IPS-15b (cell line): ENCODE data around the gene FRS2.

Experiments
- H3K27me3 ChIP-seq: one replicate; pipeline ENCODE4 v1.6.1; 2013; ENCODE audit warnings: low read length; ENCODE audit not compliant: control insufficient read depth, insufficient read depth
- H3K36me3 ChIP-seq: one replicate; pipeline ENCODE4 v1.6.1; 2013; ENCODE audit warnings: low read length; ENCODE audit not compliant: control insufficient read depth, insufficient read depth
- H3K4me1 ChIP-seq: one replicate; pipeline ENCODE4 v1.6.1; 2013; ENCODE audit warnings: mild to moderate bottlenecking, low read length; ENCODE audit not compliant: control insufficient read depth, insufficient read depth
- H3K4me3 ChIP-seq: one replicate; pipeline ENCODE4 v1.5.1; 2013; ENCODE audit warnings: low read depth, low read length
- H3K9ac ChIP-seq: one replicate; pipeline ENCODE4 v1.6.1; 2013; ENCODE audit warnings: low read depth, mild to moderate bottlenecking, low read length
- H3K9me3 ChIP-seq: one replicate; pipeline ENCODE4 v1.6.1; 2013; ENCODE audit warnings: mild to moderate bottlenecking, low read length; ENCODE audit not compliant: control insufficient read depth, insufficient read depth

Gene FRS2

GRCh38 chr12:69470189-69471075 lies at the start of gene FRS2:
TSS of gene FRS2 (plus strand) at chr12:69470388. CDS start at chr12:69569031, 98,643 bp downstream.
- Histone ChIP-seq H3K9me3 (no peaks in the 10 kb centered on the region), H3K4me1 (peaks cover 29% of the 10 kb centered on the region), H3K9ac (peak within 1 kb of the TSS; percentile 79), H3K36me3 (no peaks in the 10 kb centered on the region), H3K27me3 (no peaks in the 10 kb centered on the region), H3K4me3 (peak within 1 kb of the TSS; percentile 92)

GRCh38 chr12:69421548-69421947 lies 48.6 kb upstream of the FRS2 start:
- no peak overlapping the region for H3K9ac ChIP-seq
- H3K27me3 ChIP-seq: no peaks in the 10 kb centered on the region
- no peaks in the 10 kb centered on the region for H3K9me3 ChIP-seq
- H3K4me3 ChIP-seq: no peak overlapping the region
- no peaks in the 10 kb centered on the region for H3K4me1 ChIP-seq
- H3K36me3 ChIP-seq: no peaks in the 10 kb centered on the region

- H3K4me3 ChIP-seq: no peak overlapping the region
- no peaks in the 10 kb centered on the region for H3K4me1 ChIP-seq
- no peaks in the 10 kb centered on the region for H3K27me3 ChIP-seq
- no peaks in the 10 kb centered on the region for H3K9me3 ChIP-seq
- no peak overlapping the region for H3K9ac ChIP-seq
- H3K36me3 ChIP-seq: no peaks in the 10 kb centered on the region
These were observed 46.9 kb upstream of the FRS2 start for GRCh38 chr12:69423037-69423905.

GRCh38 chr12:69425417-69425816 lies 44.8 kb upstream of the FRS2 start:
- H3K9ac ChIP-seq: no peak overlapping the region
- H3K4me3 ChIP-seq: no peak overlapping the region

GRCh38 chr12:69428351-69429073 lies 41.7 kb upstream of the FRS2 start:
- H3K9me3 ChIP-seq: no peaks in the 10 kb centered on the region
- H3K9ac ChIP-seq: no peak overlapping the region
- H3K4me3 ChIP-seq: no peak overlapping the region
- H3K27me3 ChIP-seq: no peaks in the 10 kb centered on the region
- no peaks in the 10 kb centered on the region for H3K4me1 ChIP-seq
- no peaks in the 10 kb centered on the region for H3K36me3 ChIP-seq

More at GRCh38 chr12:69425417-69425816, 44.8 kb upstream of the FRS2 start:
- H3K27me3 ChIP-seq: no peaks in the 10 kb centered on the region
- no peaks in the 10 kb centered on the region for H3K9me3 ChIP-seq
- no peaks in the 10 kb centered on the region for H3K36me3 ChIP-seq
- H3K4me1 ChIP-seq: no peaks in the 10 kb centered on the region

- H3K4me1 ChIP-seq: no peaks in the 10 kb centered on the region
- no peaks in the 10 kb centered on the region for H3K36me3 ChIP-seq
- H3K9ac ChIP-seq: no peak overlapping the region
- H3K27me3 ChIP-seq: no peaks in the 10 kb centered on the region
- no peaks in the 10 kb centered on the region for H3K9me3 ChIP-seq
- no peak overlapping the region for H3K4me3 ChIP-seq
These were observed 39.1 kb upstream of the FRS2 start for GRCh38 chr12:69430942-69431590.

- H3K9ac ChIP-seq: no peak overlapping the region
- H3K4me3 ChIP-seq: no peak overlapping the region
- H3K9me3 ChIP-seq: no peaks in the 10 kb centered on the region
- no peaks in the 10 kb centered on the region for H3K36me3 ChIP-seq
- H3K27me3 ChIP-seq: no peaks in the 10 kb centered on the region
- no peaks in the 10 kb centered on the region for H3K4me1 ChIP-seq
These were observed 38.5 kb upstream of the FRS2 start for GRCh38 chr12:69431591-69432222.

- H3K4me3 ChIP-seq: no peak overlapping the region
- H3K4me1 ChIP-seq: no peaks in the 10 kb centered on the region
- H3K9me3 ChIP-seq: no peaks in the 10 kb centered on the region
- H3K9ac ChIP-seq: no peak overlapping the region
- no peaks in the 10 kb centered on the region for H3K36me3 ChIP-seq
- no peaks in the 10 kb centered on the region for H3K27me3 ChIP-seq
These were observed 36.5 kb upstream of the FRS2 start for GRCh38 chr12:69433653-69434052.

GRCh38 chr12:69435644-69436043 lies 34.5 kb upstream of the FRS2 start:
- Histone ChIP-seq H3K27me3 (no peaks in the 10 kb centered on the region), H3K36me3 (no peaks in the 10 kb centered on the region), H3K4me1 (no peaks in the 10 kb centered on the region), H3K9me3 (no peaks in the 10 kb centered on the region), H3K4me3 (no peak overlapping the region), H3K9ac (no peak overlapping the region)

- Histone ChIP-seq H3K4me3 (no peak overlapping the region), H3K9ac (no peak overlapping the region), H3K27me3 (no peaks in the 10 kb centered on the region), H3K36me3 (no peaks in the 10 kb centered on the region), H3K4me1 (no peaks in the 10 kb centered on the region), H3K9me3 (no peaks in the 10 kb centered on the region)
These were observed 33.1 kb upstream of the FRS2 start for GRCh38 chr12:69437073-69437472.

- Histone ChIP-seq H3K4me1 (no peaks in the 10 kb centered on the region), H3K9ac (no peak overlapping the region), H3K9me3 (no peaks in the 10 kb centered on the region), H3K27me3 (no peaks in the 10 kb centered on the region), H3K4me3 (no peak overlapping the region), H3K36me3 (no peaks in the 10 kb centered on the region)
These were observed 31.6 kb upstream of the FRS2 start for GRCh38 chr12:69438539-69438938.
